ENCODE measurements around the gene CACNA1D. TPM values are rescaled to one million over a fixed set of nuclear protein-coding genes. Genes with fewer than 3 reads are reported as not detected.

CACNA1D gene
- total RNA-seq (2014; rRNA removed; shearing (Covaris generic)): 1.6 and 4.3 TPM in 2 replicates

DNA sequence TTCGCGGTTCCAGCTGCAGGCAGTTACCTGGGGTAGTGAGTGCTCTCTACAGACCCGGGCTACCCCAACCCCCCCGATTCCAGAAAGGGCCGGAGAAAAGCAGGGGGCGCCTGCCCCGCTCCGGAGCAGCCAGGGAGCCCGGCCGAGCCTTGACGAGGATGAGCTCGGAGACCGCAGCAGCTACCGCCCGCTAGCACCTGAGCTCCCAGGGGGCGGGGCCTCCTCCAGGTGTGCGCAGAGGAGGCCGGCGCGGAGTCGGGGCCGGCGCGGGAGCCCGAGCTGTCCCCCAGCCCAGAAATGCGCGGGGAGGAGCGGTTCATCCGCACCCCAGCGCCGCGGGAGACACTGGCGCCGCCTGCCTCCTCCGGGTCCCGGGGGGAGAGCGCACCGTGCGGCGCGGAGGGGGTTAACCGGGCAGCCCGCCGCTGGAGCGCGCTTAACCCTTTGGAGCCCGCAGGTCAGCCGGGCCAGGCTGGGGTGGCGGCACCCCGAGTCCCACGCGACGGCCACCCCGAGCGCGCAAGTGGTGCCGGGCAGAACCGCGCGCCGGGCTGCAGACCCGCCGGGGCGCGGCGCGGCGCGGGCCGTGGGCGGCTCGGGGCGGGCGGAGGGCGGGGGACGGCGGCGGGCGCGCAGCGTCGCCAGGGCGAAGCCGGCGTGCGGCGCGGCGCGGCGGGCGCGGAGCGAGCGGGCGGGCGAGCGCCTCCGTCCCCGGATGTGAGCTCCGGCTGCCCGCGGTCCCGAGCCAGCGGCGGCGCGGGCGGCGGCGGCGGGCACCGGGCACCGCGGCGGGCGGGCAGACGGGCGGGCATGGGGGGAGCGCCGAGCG, at the start of gene CACNA1D:
Gene CACNA1D, plus strand, starts transcription at position 649 of the 829 bp plus-strand sequence. CDS start 556 bp downstream, outside the sequence.

GRCh38 chr3:53846134-53846850, 351.9 kb downstream of the CACNA1D start, which contains the start of the genes CHDH and IL17RB:
Gene CHDH, minus strand, starts transcription at chr3:53846419. Its CDS starts 22,411 bp downstream, at chr3:53824008.
Gene IL17RB, plus strand, starts transcription at chr3:53846568. Its CDS starts 21 bp downstream, at chr3:53846589.

Small RNA genes lying within 50 kb of the gene (small RNA-seq; reads per million reads assigned to genes)
- gene AC012467.1: not detected
- 115 reads per million, percentile 96 among the genes with 10 or more reads in this experiment for gene RF00154

Other genes starting within 250 kb of the CACNA1D start
- 390 and 463 TPM in 2 replicates for gene TKT, start 238.6 kb upstream of the CACNA1D start, total RNA-seq (2014; rRNA removed; shearing (Covaris generic))
- 14.5 and 15.3 TPM in 2 replicates for gene DCP1A, start 147.1 kb upstream of the CACNA1D start, total RNA-seq (2014; rRNA removed; shearing (Covaris generic))